Gastrocnemius medialis (tissue), 4 donors: Measurements from ENCODE around the gene TMEM63C. TPM values are rescaled to one million over a fixed set of nuclear protein-coding genes. Genes with fewer than 3 reads are reported as not detected.

Experiments used
- ATAC-seq, 2 donors: fragments of 150-250 bp; one replicate each; pipeline ENCODE4 v1.9.1; 2016
- DNase-seq, 2 donors: peaks; one replicate each; pipeline ENCODE4 v3.0.0-alpha.2; 2019
- H3K27ac ChIP-seq, 4 donors: fragments of 200-600 bp; sonication (generic); 1 replicate in 1 of 4; 2 replicates in 3 of 4; pipeline ENCODE4 v1.5.1; 2016 to 2018; ENCODE audit warnings: mild to moderate bottlenecking in 2 of 4, moderate library complexity in 1 of 4
- H3K27me3 ChIP-seq, 3 donors: fragments of 200-600 bp; sonication (generic) in 2 of 3; 1 replicate in 1 of 3; 2 replicates in 2 of 3; pipeline versions ENCODE4 v1.5.1 to v1.6.0; 2016 to 2019; ENCODE audit warnings: mild to moderate bottlenecking in 1 of 3, moderate library complexity in 1 of 3
- H3K36me3 ChIP-seq, 2 donors: fragments of 200-600 bp; sonication (generic) in 1 of 2; one replicate each; pipeline ENCODE4 v1.5.1; 2017 to 2018
- H3K4me1 ChIP-seq, 2 donors: fragments of 200-600 bp; sonication (generic) in 1 of 2; one replicate each; pipeline ENCODE4 v1.5.1; 2016 to 2017; ENCODE audit warnings: mild to moderate bottlenecking in 2 of 2
- H3K4me3 ChIP-seq, 4 donors: fragments of 200-600 bp; sonication (generic) in 3 of 4; 1 replicate in 1 of 4; 2 replicates in 3 of 4; pipeline ENCODE4 v1.5.1; 2016 to 2019; ENCODE audit warnings: mild to moderate bottlenecking in 2 of 4
- H3K9me3 ChIP-seq, 3 donors: fragments of 200-600 bp; sonication (generic) in 2 of 3; 1 replicate in 1 of 3; 2 replicates in 2 of 3; pipeline ENCODE4 v1.5.1; 2016 to 2019
- POLR2A ChIP-seq, 2 donors: fragments of 450-650 bp; IDR thresholded peaks; one replicate each; pipeline ENCODE4 v1.6.1; 2017; ENCODE audit warnings: antibody characterized with exemption in 2 of 2, mild to moderate bottlenecking in 2 of 2, moderate library complexity in 2 of 2
- in situ Hi-C, 4 donors: fragments of 200-750 bp; cut with MboI; loops; one replicate each; pipeline versions ENCODE4 v1.15.0 to v1.8.0; 2017; ENCODE audit warnings: low sequenced_read_pairs in 4 of 4
- intact Hi-C: fragments of 100-400 bp; cut with DNase I; formaldehyde crosslinking; loops from one replicate; pipeline ENCODE4 v1.15.1; 2023; ENCODE audit warnings: low total_unique reads
- total RNA-seq, 4 donors: library from RNA; depleted of rRNA; stranded (reverse); fragments of >200 nt; gene quantifications; one replicate each; pipeline versions ENCODE4 v1.1.0 to v1.2.3, GENCODE V29; 2016
- TF ChIP-seq, protein P1 (sequence below), 5 experiments: fragments of 450-650 bp in 3 of 5; fragments of 200-600 bp in 2 of 5; sonication (generic) in 2 of 5; IDR thresholded peaks in 4 of 5; conservative IDR thresholded peaks in 1 of 5; 1 replicate in 4 of 5; 2 replicates in 1 of 5; pipeline ENCODE4 v1.5.1; 2016 to 2019; ENCODE audit warnings: antibody characterized with exemption in 5 of 5, mild to moderate bottlenecking in 3 of 5, moderate library complexity in 3 of 5

TMEM63C gene
- total RNA-seq, 4 donors from 2014 or later: 0.05 TPM; not detected in 2

DNA sequence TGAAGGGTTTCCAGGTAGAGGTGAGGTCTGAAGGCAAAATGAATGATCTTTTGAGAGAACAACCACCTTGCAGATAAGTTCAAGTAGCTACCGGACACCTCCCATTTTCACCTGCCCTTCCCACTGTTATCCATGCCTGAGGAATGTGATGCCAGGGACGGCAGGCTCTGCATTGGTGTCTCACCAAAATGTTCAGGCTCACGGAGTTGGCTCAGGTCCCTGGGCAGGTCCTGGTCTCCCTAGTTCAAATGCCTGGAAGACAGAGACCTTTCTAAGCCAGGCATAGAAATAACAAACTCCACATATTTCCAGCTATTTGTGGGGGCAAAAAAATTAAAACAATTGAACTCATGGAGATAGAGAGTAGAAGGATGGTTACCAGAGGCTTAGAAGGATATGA is 36.0 kb downstream of the TMEM63C start:
- H3K4me3 ChIP-seq: no peak overlapping the region
- DNase-seq: no peak
- no peaks in the 10 kb centered on the region for H3K4me1 ChIP-seq
- no peak overlapping the region for H3K27ac ChIP-seq
- in situ Hi-C loops (no loop called here), intact Hi-C loops (no loop called here)
- H3K27me3 ChIP-seq: peaks cover 0 to 7% (median 3%) of the 10 kb centered on the region in 3 donors
- H3K9me3 ChIP-seq: no peaks in the 10 kb centered on the region
- no peak for ATAC-seq
- no peaks in the 10 kb centered on the region for H3K36me3 ChIP-seq
- TF ChIP-seq, protein P1, sequence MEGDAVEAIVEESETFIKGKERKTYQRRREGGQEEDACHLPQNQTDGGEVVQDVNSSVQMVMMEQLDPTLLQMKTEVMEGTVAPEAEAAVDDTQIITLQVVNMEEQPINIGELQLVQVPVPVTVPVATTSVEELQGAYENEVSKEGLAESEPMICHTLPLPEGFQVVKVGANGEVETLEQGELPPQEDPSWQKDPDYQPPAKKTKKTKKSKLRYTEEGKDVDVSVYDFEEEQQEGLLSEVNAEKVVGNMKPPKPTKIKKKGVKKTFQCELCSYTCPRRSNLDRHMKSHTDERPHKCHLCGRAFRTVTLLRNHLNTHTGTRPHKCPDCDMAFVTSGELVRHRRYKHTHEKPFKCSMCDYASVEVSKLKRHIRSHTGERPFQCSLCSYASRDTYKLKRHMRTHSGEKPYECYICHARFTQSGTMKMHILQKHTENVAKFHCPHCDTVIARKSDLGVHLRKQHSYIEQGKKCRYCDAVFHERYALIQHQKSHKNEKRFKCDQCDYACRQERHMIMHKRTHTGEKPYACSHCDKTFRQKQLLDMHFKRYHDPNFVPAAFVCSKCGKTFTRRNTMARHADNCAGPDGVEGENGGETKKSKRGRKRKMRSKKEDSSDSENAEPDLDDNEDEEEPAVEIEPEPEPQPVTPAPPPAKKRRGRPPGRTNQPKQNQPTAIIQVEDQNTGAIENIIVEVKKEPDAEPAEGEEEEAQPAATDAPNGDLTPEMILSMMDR (IDR thresholded peaks at IDR 0.05 in 4 of 5, conservative IDR thresholded peaks at IDR 0.05 in 1 of 5): no peak
- TF ChIP-seq POLR2A (IDR thresholded peaks at IDR 0.05): no peak

DNA sequence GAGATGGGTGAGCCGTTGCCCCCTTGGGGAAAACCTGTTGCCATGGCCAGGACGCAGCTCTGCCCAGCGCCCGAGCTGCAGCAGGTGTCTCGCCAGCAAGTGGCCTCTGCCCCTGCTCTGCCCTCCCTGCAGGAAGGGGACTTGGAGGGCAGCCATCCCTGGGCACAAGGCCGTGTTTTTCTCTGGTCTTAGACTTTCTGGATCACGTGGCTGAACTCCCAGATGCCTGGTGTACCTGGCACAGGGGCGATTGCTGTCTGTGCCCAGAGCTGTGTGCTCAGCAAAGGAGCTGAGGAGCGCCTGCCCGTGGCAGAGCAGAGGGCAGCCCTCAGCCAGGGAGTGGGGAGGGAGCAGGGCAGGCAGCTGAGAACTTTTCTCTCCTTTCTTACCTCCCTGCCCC is 38.0 kb downstream of the TMEM63C start:
- H3K4me1 ChIP-seq: no peaks in the 10 kb centered on the region
- H3K36me3 ChIP-seq: no peaks in the 10 kb centered on the region
- no peak for DNase-seq
- in situ Hi-C loops: no loop called here
- no peak for TF ChIP-seq POLR2A (IDR thresholded peaks at IDR 0.05)
- TF ChIP-seq, protein P1 (IDR thresholded peaks at IDR 0.05 in 4 of 5, conservative IDR thresholded peaks at IDR 0.05 in 1 of 5): no peak
- peaks cover 0 to 7% (median 3%) of the 10 kb centered on the region in 3 donors for H3K27me3 ChIP-seq
- no peaks in the 10 kb centered on the region for H3K9me3 ChIP-seq
- intact Hi-C loops: no loop called here
- H3K4me3 ChIP-seq: no peak overlapping the region
- no peak for ATAC-seq
- H3K27ac ChIP-seq: no peak overlapping the region

DNA sequence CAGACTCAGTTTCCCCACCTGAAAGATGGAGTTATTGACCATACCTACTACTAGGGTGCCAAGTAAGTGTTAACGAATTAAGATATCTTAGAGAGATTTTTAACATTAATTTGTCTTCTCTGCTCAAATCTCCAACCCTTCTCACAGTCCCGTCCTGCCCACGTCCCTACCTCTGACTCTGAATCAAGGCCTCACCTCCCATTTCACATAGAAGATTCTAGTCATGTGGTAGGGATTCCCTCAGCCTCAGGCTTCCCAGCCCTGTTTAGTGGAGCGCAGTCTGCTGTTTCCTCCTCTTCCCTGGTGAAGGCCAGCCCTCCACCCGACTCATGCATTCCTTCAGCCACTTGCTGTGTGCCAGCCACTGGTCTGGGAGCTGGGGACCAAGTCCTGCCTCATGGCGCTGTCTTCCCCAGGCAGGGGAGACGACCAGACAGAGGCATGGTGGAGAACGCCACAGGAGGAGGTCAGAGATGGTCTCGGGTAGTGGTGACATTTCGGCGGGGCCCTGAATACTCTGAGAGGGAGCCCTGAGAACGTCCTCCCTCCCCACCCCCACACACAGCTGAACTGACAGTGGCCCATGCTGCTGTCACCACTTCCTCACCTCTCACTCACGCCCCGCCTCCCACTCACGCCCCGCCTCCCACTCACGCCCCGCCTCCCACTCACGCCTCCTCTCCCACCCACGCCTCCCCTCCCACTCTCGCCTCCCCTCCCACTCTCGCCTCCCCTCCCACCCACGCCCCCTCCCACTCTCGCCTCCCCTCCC is 38.8 kb downstream of the TMEM63C start:
- intact Hi-C loops (no loop called here), in situ Hi-C loops (no loop called here)
- Histone ChIP-seq H3K27ac (no peak overlapping the region), H3K4me3 (no peak overlapping the region), H3K9me3 (no peaks in the 10 kb centered on the region), H3K27me3 (peaks cover 0 to 3% (median 0%) of the 10 kb centered on the region in 3 donors), H3K4me1 (no peaks in the 10 kb centered on the region), H3K36me3 (no peaks in the 10 kb centered on the region)
- DNase-seq (no peak), ATAC-seq (no peak)
- TF ChIP-seq, protein P1 (IDR thresholded peaks at IDR 0.05 in 4 of 5, conservative IDR thresholded peaks at IDR 0.05 in 1 of 5): no peak

DNA sequence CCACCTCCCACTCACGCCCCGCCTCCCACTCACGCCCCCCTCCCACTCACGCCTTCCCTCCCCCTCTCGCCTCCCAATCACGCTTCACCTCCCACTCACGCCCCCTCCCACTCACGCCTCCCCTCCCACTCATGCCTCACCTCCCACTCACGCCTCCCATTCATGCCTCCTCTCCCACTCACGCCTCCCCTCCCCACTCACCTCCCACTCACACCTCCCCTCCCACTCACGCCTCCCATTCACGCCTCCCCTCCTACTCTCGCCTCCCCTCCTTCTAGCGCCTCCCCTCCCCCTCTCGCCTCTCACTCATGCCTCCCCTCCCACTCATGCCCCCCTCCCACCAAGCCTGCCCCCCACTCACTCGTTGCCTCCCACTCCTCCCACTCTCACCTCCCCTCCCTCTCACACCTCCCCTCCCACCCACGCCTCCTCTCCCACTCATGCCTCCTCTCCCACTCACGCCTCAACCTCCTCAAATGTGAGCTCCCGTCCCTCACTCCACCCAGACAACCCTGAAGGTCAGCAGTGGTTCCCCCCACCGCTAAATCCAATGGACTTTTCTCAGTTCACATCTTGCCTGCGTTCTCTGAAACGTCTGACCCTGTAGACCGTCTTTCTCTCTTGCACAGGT is 39.8 kb downstream of the TMEM63C start:
- no peak for ATAC-seq
- intact Hi-C loops (no loop called here), in situ Hi-C loops (no loop called here)
- H3K27ac ChIP-seq: no peak overlapping the region
- no peak for TF ChIP-seq POLR2A (IDR thresholded peaks at IDR 0.05)
- TF ChIP-seq, protein P1 (IDR thresholded peaks at IDR 0.05 in 4 of 5, conservative IDR thresholded peaks at IDR 0.05 in 1 of 5): no peak
- no peak for DNase-seq
- no peaks in the 10 kb centered on the region for H3K9me3 ChIP-seq
- peaks cover 0 to 3% (median 0%) of the 10 kb centered on the region in 3 donors for H3K27me3 ChIP-seq
- no peak overlapping the region for H3K4me3 ChIP-seq
- H3K36me3 ChIP-seq: no peaks in the 10 kb centered on the region
- no peaks in the 10 kb centered on the region for H3K4me1 ChIP-seq
